ENCODE data around the gene HDHD5.
"Not testable (repeated sequence)": the region's sequence is repeated elsewhere in the genome, so short reads cannot be mapped to it uniquely, and the experiment has no call there.

The HDHD5 gene

GRCh38 chr22:17155941-17156340, 3.1 kb downstream of the HDHD5 start:
- DNase-seq (ENCODE audit: low spot score): no peak

GRCh38 chr22:17152971-17153370, 6.1 kb downstream of the HDHD5 start:
- no peak for DNase-seq (ENCODE audit: low spot score)

GRCh38 chr22:17152340-17152739, 6.7 kb downstream of the HDHD5 start:
- DNase-seq (ENCODE audit: low spot score): no peak

GRCh38 chr22:17149076-17149815, 9.8 kb downstream of the HDHD5 start:
- DNase-seq (ENCODE audit: low spot score): no peak

GRCh38 chr22:17147458-17147857, 11.6 kb downstream of the HDHD5 start:
- DNase-seq (ENCODE audit: low spot score): not testable (repeated sequence)

- DNase-seq (ENCODE audit: low spot score): no peak
Measured at GRCh38 chr22:17145021-17145680, 13.9 kb downstream of the HDHD5 start.

GRCh38 chr22:17143826-17144225, 15.3 kb downstream of the HDHD5 start:
- DNase-seq (ENCODE audit: low spot score): no peak

GRCh38 chr22:17143101-17143500, 16.0 kb downstream of the HDHD5 start:
- no peak for DNase-seq (ENCODE audit: low spot score)

GRCh38 chr22:17140826-17141766, 18.0 kb downstream of the HDHD5 start:
- DNase-seq (ENCODE audit: low spot score): no peak

GRCh38 chr22:17140022-17140421, 19.1 kb downstream of the HDHD5 start:
- DNase-seq (ENCODE audit: low spot score): no peak

GRCh38 chr22:17138513-17138912, 20.6 kb downstream of the HDHD5 start:
- DNase-seq (ENCODE audit: low spot score): no peak

- DNase-seq (ENCODE audit: low spot score): no peak
Measured at GRCh38 chr22:17137861-17138425, 21.1 kb downstream of the HDHD5 start.

GRCh38 chr22:17137170-17137569, 21.9 kb downstream of the HDHD5 start:
- no peak for DNase-seq (ENCODE audit: low spot score)

GRCh38 chr22:17135153-17135760, 23.8 kb downstream of the HDHD5 start:
- no peak for DNase-seq (ENCODE audit: low spot score)

GRCh38 chr22:17133137-17133536, 25.9 kb downstream of the HDHD5 start:
- no peak for DNase-seq (ENCODE audit: low spot score)

GRCh38 chr22:17132112-17132511, 27.0 kb downstream of the HDHD5 start:
- no peak for DNase-seq (ENCODE audit: low spot score)

GRCh38 chr22:17131686-17132085, 27.4 kb downstream of the HDHD5 start:
- no peak for DNase-seq (ENCODE audit: low spot score)

- no peak for DNase-seq (ENCODE audit: low spot score)
Measured at GRCh38 chr22:17130199-17130598, 28.9 kb downstream of the HDHD5 start.

- DNase-seq (ENCODE audit: low spot score): peak; percentile 80
Measured at GRCh38 chr22:17121233-17122195, 37.6 kb downstream of the HDHD5 start, which contains the start of gene TMEM121B. TSS of gene TMEM121B (minus strand) at chr22:17121360. CDS start at chr22:17121127, 233 bp downstream.

GRCh38 chr22:17120711-17121232, 38.3 kb downstream of the HDHD5 start:
- DNase-seq (ENCODE audit: low spot score): peak; percentile 64
